ES-I3 (cell line): Measurements from ENCODE around the gene SPG7.

Experiments
- H3K36me3 ChIP-seq: 2 replicates; pipeline ENCODE4 v1.6.1; 2013; ENCODE audit warnings: mild to moderate bottlenecking, low read length, control low read depth, moderate library complexity; ENCODE audit not compliant: insufficient read depth
- H3K4me1 ChIP-seq: 2 replicates; pipeline ENCODE4 v1.6.1; 2013; ENCODE audit warnings: mild to moderate bottlenecking, control low read depth, low read length; ENCODE audit not compliant: insufficient read depth
- H3K9ac ChIP-seq: 2 replicates; pipeline ENCODE4 v1.6.1; 2013; ENCODE audit warnings: low read depth, mild to moderate bottlenecking, low read length, moderate library complexity
- H3K9me3 ChIP-seq: 2 replicates; pipeline ENCODE4 v1.6.1; 2013; ENCODE audit warnings: mild to moderate bottlenecking, low read length, moderate library complexity; ENCODE audit not compliant: control insufficient read depth, insufficient read depth

Gene SPG7

DNA sequence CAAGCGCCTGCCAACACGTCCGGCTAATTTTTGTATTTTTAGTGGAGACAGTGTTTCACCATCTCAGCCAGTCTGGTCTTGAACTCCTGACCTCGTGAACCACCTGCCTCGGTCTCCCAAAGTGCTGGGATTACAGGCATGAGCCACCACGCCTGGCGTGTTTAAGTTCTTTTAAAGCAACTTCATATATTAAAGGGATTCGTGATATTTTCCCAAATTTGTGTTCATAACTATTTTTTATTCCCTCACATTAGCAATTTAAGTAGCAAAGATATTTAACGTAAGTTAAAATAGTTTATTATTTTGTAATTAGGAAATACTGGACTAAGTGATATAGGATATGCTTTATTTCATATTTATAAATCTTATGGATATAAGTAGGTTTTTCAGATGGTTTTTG is 4.2 kb downstream of the SPG7 start:
- no peaks in the 10 kb centered on the region for H3K9me3 ChIP-seq
- H3K36me3 ChIP-seq, result peaks cover 23% of the 10 kb centered on the region
- H3K9ac ChIP-seq, result no peak overlapping the region
- H3K4me1 ChIP-seq, result no peaks in the 10 kb centered on the region

DNA sequence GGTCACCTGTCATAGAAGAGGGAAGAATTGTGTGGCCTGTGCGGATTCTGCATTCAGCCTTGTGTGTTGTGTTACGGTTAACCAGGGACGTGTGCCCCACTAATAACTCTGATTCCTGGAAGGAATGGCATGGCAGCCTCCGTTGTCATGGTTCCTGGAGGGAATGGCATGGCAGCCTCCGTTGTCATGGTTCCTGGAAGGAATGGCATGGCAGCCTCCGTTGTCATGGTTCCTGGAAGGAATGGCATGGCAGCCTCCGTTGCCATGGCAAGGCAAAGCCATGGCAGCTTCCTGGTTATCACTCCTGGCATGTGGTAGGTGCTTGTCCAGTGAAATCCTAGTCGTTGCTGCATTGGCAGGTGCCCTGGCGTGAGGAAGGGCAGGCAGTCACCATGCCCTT is 8.9 kb downstream of the SPG7 start:
- Histone ChIP-seq H3K36me3 (peaks cover 18% of the 10 kb centered on the region), H3K9me3 (no peaks in the 10 kb centered on the region), H3K9ac (no peak overlapping the region), H3K4me1 (no peaks in the 10 kb centered on the region)

DNA sequence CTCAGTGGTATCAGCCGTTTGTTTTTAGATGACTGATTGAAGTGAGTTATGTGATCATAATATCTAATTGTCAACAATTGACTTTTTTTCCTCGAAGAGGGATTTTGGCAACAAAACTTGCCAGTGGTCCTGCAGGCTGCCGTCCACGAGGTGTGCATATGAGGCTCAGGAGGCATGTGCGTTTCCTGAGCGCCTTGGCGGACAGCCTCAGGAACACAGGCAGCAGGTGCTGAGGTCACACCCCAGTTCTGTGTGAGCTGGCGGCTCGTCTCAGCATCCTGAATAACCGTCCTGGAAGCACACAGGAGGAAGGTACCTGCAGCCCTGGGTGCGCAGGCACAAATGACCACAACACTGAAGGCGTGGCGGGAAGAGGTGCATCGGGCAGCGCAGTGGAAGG is 11.7 kb downstream of the SPG7 start:
- peaks cover 14% of the 10 kb centered on the region for H3K36me3 ChIP-seq
- no peaks in the 10 kb centered on the region for H3K4me1 ChIP-seq
- H3K9me3 ChIP-seq, result no peaks in the 10 kb centered on the region
- no peak overlapping the region for H3K9ac ChIP-seq

DNA sequence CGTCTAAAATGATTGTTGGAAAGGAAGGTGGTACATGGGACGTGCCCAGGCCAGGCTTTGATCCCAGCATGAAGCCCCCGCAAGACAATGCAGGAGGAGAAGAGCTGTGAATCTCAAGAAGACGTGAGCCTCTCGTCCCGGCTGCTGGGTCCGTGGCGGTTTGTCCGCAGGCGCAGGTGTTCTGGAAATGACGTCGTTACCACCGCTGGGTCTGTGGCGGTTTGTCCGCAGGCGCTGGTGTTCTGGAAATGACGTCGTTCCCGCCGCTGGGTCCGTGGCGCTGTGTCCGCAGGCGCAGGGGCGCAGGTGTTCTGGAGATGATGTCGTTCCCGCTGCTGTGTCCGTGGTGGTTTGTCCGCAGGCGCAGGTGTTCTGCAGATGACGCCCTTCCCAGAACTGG is 14.1 kb downstream of the SPG7 start:
- peaks cover 29% of the 10 kb centered on the region for H3K36me3 ChIP-seq

DNA sequence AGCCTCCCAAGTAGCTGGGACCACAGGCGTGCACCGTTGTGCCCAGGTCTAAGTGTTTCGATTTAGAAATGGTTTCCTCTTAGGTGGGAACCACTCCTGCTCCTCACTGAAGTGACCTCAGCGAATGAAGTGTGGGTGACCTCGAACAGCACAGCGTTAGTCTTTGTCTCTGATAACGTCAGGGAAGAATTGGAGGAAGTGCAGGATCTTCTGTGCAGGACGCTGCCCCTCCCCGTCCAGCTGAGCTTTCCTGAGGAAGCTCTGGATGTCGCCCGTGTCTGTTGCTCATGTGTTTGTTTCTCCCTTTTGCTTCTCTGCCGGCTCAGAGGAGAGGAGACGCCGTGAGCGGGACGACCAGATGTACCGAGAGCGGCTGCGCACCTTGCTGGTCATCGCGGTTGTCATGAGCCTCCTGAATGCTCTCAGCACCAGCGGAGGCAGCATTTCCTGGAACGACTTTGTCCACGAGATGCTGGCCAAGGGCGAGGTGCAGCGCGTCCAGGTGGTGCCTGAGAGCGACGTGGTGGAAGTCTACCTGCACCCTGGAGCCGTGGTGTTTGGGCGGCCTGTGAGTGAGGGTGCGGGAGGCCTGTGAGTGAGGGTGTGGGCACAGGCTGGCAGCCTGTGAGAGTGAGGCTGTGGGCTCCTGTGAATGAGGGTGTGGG is 15.6 kb downstream of the SPG7 start:
- Histone ChIP-seq H3K4me1 (no peaks in the 10 kb centered on the region), H3K36me3 (peaks cover 29% of the 10 kb centered on the region), H3K9me3 (no peaks in the 10 kb centered on the region), H3K9ac (no peak overlapping the region)

More for the DNA sequence above, 14.1 kb downstream of the SPG7 start:
- Histone ChIP-seq H3K4me1 (no peaks in the 10 kb centered on the region), H3K9me3 (no peaks in the 10 kb centered on the region), H3K9ac (no peak overlapping the region)

DNA sequence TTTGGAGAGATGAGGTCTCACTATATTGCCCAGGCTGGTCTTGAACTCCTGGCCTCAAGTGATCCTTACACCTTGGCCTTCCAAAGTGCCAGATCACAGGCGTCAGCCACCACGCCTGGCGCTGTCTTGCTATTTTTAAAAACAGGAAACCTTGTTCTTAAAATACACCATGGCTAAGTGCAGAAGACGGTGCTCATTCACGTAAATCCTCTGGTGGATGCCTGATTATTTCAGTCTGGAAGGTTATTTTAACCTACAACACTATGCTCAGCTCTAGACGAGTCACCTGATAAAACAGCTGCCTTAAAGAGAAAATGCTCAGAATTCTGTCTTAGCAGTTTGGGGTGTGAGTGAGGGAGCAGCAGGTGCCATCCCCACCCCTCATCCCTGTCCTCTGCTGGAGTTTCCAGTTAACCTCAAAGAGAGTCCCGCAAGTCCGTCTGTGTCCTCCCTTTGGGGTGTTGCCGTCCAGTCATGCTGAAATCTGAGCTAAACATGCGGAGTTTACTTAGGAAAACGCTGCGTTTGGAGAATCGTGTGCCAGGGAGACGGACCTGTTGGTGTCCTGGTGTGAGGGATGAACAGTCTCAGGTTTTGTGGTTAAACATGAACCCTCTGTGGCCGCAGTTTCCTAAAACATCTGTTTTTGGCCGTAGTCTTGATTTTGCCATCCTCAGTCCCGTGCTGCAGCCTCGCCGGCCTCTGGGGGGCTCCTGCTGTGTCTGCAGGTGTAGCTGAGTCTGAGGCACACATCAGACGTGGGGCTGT is 17.1 kb downstream of the SPG7 start:
- Histone ChIP-seq H3K36me3 (peaks cover 36% of the 10 kb centered on the region), H3K4me1 (no peaks in the 10 kb centered on the region), H3K9ac (no peak overlapping the region), H3K9me3 (no peaks in the 10 kb centered on the region)

DNA sequence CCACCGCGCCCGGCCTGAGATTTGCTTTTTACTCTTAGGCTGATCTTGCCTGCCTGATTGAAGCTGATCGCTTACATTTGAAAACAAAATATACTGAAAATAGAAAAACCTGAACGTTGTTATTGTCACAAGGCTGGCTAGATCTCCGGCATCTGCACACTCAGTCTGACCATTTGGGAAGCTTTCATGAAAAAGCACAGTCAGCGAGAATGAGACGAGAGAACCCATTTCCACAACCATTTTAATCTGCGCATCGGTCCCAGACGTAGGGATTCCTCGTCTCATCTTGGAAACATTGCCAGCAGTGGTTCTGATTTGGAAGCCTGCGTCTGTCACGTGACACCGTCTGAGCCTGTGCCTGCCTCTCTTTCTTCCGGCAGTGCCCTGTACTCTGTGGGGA is 20.9 kb downstream of the SPG7 start:
- H3K9ac ChIP-seq, result no peak overlapping the region

DNA sequence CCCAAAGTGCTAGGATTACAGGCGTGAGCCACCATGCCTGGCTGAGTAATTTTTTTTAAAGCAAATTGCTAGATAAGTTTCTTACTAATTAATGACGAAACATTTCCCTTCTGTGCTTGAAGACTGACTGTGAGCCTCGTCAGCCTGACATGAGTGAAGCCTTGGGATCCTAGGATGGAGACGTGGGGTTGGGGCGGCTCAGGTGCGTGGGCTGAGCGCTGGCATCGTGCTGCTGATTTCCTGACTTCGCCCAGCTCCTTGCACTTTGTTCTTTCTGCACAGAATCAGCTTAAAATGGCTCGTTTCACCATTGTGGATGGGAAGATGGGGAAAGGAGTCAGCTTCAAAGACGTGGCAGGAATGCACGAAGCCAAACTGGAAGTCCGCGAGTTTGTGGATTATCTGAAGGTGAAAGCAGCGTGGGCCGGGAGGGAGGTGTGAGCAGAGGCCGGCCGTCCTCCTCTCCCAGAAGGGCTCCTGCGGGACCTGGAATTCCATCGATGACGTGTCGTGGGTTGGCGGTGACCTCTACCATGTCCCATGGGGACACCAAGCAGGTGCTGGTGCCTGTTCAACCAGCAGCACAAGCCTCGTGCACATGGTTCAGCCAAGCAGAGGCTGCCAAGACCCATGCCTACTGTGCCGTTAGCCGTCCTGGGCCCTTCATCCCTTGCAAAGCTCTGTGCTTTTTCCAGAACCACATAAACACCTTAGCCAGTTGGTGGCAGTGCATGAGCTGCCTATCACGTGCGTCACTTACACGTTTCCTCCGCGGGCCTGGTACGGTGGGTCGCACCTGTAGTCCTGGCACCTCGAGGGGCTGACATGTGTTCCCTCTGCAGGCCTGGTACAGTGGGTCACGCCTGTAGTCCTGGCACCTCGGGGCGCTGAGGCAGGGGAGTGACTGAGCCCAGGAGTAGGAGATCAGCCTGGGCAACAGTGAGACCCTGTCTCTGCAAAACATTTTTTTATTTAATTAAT is 22.5 kb downstream of the SPG7 start:
- Histone ChIP-seq H3K4me1 (no peaks in the 10 kb centered on the region), H3K9me3 (no peaks in the 10 kb centered on the region), H3K9ac (no peak overlapping the region), H3K36me3 (peaks cover 57% of the 10 kb centered on the region)

More for the DNA sequence above, 20.9 kb downstream of the SPG7 start:
- Histone ChIP-seq H3K9me3 (no peaks in the 10 kb centered on the region), H3K36me3 (peaks cover 54% of the 10 kb centered on the region), H3K4me1 (no peaks in the 10 kb centered on the region)

DNA sequence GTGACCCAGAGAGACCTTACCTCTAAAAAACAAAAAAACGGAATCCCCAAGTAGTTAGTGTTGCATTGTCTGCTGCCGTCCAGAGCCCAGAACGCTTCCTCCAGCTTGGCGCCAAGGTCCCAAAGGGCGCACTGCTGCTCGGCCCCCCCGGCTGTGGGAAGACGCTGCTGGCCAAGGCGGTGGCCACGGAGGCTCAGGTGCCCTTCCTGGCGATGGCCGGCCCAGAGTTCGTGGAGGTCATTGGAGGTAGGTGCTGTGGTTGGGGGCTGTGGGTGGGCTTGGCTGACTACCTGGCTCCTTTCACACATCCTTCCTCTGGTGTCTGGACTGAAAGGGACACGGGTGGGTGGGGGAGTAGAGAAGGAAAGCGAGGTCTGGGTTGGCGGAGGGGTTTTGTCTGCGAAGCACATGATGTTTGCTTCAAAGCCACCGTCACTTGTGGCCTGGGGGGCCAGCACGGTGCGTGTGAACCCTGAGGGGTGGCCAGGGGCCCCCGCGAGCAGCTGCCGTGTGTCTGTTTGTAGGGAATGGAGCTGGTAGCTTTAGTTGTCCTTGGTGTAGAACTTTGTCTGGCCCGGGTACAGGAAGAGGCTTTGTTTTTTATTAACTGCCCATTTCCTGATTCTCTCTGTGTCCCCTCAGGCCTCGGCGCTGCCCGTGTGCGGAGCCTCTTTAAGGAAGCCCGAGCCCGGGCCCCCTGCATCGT is 23.8 kb downstream of the SPG7 start:
- H3K9me3 ChIP-seq, result no peaks in the 10 kb centered on the region
- no peaks in the 10 kb centered on the region for H3K4me1 ChIP-seq
- H3K36me3 ChIP-seq, result peaks cover 47% of the 10 kb centered on the region
- H3K9ac ChIP-seq, result no peak overlapping the region

DNA sequence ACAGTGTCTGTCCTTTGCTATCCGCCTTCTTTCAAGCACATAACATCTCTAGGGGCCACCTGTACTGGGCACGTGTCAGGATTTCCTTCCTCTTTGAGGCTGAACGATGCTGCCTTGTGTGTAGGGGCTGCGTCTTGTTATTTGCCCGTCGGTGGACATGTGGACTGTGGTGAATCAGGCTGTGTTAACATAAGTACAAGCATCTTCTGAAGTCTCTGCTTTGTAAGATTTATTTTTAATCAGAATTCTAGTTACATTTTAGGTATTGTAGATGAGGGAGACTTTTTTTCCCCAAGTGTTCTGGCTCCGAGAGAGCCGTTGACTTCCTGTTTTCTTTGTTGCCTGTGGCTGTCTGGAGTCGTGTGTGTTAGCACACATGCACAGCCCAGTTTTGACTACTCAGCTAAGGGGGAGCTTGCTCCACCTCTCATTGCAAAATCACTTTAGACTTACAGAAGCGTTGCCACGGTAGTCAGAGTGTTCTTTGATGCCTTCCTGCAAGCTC is 26.1 kb downstream of the SPG7 start:
- Histone ChIP-seq H3K9ac (no peak overlapping the region), H3K4me1 (no peaks in the 10 kb centered on the region), H3K36me3 (peaks cover 40% of the 10 kb centered on the region), H3K9me3 (no peaks in the 10 kb centered on the region)

DNA sequence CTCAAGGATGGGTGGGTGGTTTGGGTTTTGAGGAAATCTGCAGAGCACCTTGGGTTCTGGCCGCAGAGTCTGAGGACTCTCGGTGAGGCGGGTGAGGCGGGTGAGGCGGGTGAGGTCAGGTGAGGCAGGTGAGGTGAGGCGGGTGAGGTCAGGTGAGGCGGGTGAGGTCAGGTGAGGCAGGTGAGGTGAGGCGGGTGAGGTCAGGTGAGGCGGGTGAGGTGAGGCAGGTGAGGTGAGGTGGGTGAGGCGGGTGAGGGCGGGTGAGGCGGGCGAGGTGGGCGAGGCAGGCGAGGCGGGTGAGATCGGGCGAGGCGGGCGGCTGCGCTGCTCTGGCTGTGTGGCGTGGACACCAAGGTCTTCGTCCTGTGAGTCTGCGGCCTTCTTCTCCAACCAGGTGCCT is 28.2 kb downstream of the SPG7 start:
- Histone ChIP-seq H3K9me3 (no peaks in the 10 kb centered on the region), H3K9ac (no peak overlapping the region), H3K36me3 (peaks cover 37% of the 10 kb centered on the region), H3K4me1 (no peaks in the 10 kb centered on the region)

DNA sequence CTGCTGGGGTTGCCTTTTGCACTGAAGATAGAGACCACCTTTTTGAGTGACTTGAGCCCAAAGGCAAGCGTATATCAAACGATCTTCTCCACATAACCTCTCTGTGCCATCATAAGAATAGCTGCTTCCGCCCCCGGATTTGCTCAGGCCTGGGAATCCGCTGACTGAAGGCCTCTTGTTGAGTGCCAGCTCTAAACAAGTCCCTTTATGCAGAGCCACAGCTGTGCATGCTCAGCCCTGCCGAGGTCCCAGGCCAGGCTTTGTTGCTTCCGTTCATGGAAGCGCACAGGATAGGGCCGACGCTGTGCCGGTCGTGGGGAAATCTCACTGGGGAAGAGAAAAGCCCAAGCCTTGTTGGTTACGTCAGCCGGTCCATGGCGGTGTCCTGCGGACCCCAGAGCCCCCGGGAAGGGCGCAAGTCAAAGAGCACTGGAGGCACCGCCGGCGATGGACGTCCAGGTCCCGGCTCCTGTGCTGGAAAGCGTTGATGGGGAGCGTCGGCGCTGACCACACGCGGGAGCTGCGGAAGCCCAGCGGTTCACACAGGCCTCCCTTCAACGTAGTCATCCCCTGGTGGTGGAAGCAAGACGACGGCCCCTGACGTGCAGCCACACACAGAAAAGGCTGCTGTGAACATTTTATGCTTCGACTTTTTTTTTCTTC is 28.8 kb downstream of the SPG7 start:
- Histone ChIP-seq H3K9me3 (no peaks in the 10 kb centered on the region), H3K9ac (no peak overlapping the region), H3K4me1 (no peaks in the 10 kb centered on the region), H3K36me3 (peaks cover 34% of the 10 kb centered on the region)

DNA sequence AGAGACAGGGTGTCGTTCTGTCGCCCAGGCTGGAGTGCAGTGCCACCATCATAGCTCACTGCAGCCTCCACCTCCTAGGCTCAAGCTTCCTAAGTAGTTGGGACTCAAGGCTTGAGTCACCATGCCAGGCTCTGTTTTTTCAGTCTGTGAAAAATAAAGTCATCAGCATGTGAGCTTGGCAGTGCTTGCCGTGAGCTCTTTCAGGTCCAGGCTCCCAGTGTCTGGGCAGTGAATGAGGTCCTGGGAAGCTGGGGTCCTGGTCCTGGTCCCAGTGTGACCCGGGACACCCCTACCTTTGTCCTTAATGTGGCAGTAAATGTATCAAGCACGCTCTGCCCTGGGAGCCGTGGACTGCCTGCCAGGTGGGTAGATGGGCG is 29.3 kb downstream of the SPG7 start:
- Histone ChIP-seq H3K9me3 (no peaks in the 10 kb centered on the region), H3K4me1 (no peaks in the 10 kb centered on the region), H3K9ac (no peak overlapping the region), H3K36me3 (peaks cover 29% of the 10 kb centered on the region)
